Smooth muscle cell (in vitro differentiated cells): ENCODE results near the gene SAMD5. TPM values are rescaled to one million over a fixed set of nuclear protein-coding genes. Genes with fewer than 3 reads are reported as not detected.

Experiments used
- DNase-seq: peaks from one replicate; lab custom pipeline; 2025; ENCODE audit not compliant: unreplicated experiment; lab: John Stamatoyannopoulos, UW
- H2AFZ ChIP-seq: fragments of 200-600 bp; sonication (generic); 2 replicates; pipeline ENCODE4 v1.6.0; 2016; ENCODE audit warnings: antibody characterized with exemption, low read depth, mild to moderate bottlenecking
- H3F3A ChIP-seq: fragments of 200-600 bp; sonication (generic); 2 replicates; pipeline ENCODE4 v1.6.0; 2017; ENCODE audit warnings: antibody characterized with exemption, low read depth
- H3K27ac ChIP-seq: fragments of 200-600 bp; sonication (generic); 2 replicates; pipeline ENCODE4 v1.5.1; 2016; ENCODE audit warnings: low read depth, mild to moderate bottlenecking
- H3K27me3 ChIP-seq: fragments of 200-600 bp; sonication (generic); 2 replicates; pipeline ENCODE4 v1.6.1; 2016; ENCODE audit warnings: low read depth, mild to moderate bottlenecking
- H3K36me3 ChIP-seq: fragments of 200-600 bp; sonication (generic); 2 replicates; pipeline ENCODE4 v1.5.1; 2016; ENCODE audit warnings: low read depth
- H3K4me1 ChIP-seq: fragments of 200-600 bp; sonication (generic); 2 replicates; pipeline ENCODE4 v1.5.1; 2016; ENCODE audit warnings: low read depth
- H3K4me2 ChIP-seq: fragments of 200-600 bp; sonication (generic); 2 replicates; pipeline ENCODE4 v1.6.0; 2016; ENCODE audit warnings: mild to moderate bottlenecking
- H3K4me3 ChIP-seq: fragments of 200-600 bp; sonication (generic); 2 replicates; pipeline ENCODE4 v1.5.1; 2016; ENCODE audit warnings: mild to moderate bottlenecking
- H3K79me2 ChIP-seq: fragments of 200-600 bp; sonication (generic); 2 replicates; pipeline ENCODE4 v1.6.0; 2016; ENCODE audit warnings: low read depth, mild to moderate bottlenecking
- H3K9ac ChIP-seq: fragments of 200-600 bp; sonication (generic); 2 replicates; pipeline ENCODE4 v1.6.0; 2016; ENCODE audit warnings: low read depth
- H3K9me3 ChIP-seq: fragments of 200-600 bp; sonication (generic); replicated peaks from 2 replicates; pipeline ENCODE4 v1.5.1; 2016; ENCODE audit warnings: low read depth
- H4K20me1 ChIP-seq: fragments of 200-600 bp; sonication (generic); 2 replicates; pipeline ENCODE4 v1.6.0; 2016; ENCODE audit warnings: low read depth
- WGBS: methylation state at CpG from one replicate; pipeline ENCODE4 v1.1.7; 2016; ENCODE audit warnings: low lambda C conversion rate; 5-methylcytosine and 5-hydroxymethylcytosine counted together
- polyA plus RNA-seq: library from polyadenylated mRNA; unstranded; fragments of >200 nt; fragmentation: Nextera tagmentation; extraction: Ambion mirVana; gene quantifications from 2 replicates; pipeline ENCODE4 v1.2.1, GENCODE V29; 2016
- total RNA-seq: library from RNA; depleted of rRNA; stranded (reverse); fragments of >200 nt; gene quantifications from 2 replicates; pipeline ENCODE4 v1.2.3, GENCODE V29; 2014
- TF ChIP-seq, protein P1 (sequence below): fragments of 200-600 bp; sonication (generic); IDR thresholded peaks from 2 replicates; pipeline ENCODE4 v1.5.1; 2017; ENCODE audit warnings: borderline replicate concordance, mild to moderate bottlenecking, antibody characterized with exemption; ENCODE audit not compliant: insufficient read depth, poor library complexity, severe bottlenecking

SAMD5 gene
- total and polyA plus RNA-seq, 2 experiments from 2014 or later: 2.9 to 10.3 TPM

DNA sequence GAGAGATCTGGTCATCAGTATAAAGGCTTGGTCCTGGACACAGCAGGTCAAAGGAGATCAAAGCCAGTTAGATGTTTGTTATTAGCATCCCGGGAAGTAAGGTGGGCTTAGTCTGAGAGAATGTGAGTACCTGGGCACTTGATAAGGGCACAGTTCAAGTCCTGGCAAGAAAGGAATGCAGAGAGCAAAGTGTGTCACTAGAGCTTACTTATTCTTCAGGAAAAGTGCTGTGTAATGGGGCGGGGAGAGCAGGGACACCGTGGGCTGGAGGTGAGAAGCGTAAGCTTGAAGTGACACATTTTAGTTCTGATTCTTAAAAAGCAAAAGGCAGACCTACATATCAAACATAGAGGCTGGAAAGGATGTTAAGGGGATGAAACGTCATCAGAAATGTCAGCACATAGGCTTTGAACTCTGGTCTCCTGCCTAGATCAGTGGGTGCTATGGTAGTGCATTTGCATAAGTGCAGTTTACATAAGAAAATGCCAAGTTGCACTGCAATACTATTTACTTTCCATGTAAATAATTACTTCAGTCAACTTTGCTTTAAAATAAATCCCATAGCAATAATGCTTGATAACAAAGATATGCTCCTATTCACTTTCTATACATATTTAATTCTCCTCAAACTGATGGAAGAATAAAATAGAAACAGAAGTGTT is 2.6 kb downstream of the SAMD5 start:
- peaks cover 46% of the 10 kb centered on the region for H4K20me1 ChIP-seq
- 62% methylated on average over 5 of the region's 5 CpGs for WGBS
- H3K9me3 ChIP-seq: no peaks in the 10 kb centered on the region
- TF ChIP-seq, protein P1, sequence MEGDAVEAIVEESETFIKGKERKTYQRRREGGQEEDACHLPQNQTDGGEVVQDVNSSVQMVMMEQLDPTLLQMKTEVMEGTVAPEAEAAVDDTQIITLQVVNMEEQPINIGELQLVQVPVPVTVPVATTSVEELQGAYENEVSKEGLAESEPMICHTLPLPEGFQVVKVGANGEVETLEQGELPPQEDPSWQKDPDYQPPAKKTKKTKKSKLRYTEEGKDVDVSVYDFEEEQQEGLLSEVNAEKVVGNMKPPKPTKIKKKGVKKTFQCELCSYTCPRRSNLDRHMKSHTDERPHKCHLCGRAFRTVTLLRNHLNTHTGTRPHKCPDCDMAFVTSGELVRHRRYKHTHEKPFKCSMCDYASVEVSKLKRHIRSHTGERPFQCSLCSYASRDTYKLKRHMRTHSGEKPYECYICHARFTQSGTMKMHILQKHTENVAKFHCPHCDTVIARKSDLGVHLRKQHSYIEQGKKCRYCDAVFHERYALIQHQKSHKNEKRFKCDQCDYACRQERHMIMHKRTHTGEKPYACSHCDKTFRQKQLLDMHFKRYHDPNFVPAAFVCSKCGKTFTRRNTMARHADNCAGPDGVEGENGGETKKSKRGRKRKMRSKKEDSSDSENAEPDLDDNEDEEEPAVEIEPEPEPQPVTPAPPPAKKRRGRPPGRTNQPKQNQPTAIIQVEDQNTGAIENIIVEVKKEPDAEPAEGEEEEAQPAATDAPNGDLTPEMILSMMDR: no peak
- H3K36me3 ChIP-seq: no peaks in the 10 kb centered on the region
- H3K79me2 ChIP-seq: peaks cover 54% of the 10 kb centered on the region
- H3K27ac ChIP-seq: no peak overlapping the region
- H2AFZ ChIP-seq: no peak overlapping the region
- DNase-seq: no peak
- no peaks in the 10 kb centered on the region for H3F3A ChIP-seq
- no peaks in the 10 kb centered on the region for H3K27me3 ChIP-seq
- peak overlapping the region; percentile 98 for H3K4me3 ChIP-seq
- H3K4me1 ChIP-seq: peaks cover 9% of the 10 kb centered on the region
- peak overlapping the region; percentile 96 for H3K4me2 ChIP-seq
- no peak overlapping the region for H3K9ac ChIP-seq

DNA sequence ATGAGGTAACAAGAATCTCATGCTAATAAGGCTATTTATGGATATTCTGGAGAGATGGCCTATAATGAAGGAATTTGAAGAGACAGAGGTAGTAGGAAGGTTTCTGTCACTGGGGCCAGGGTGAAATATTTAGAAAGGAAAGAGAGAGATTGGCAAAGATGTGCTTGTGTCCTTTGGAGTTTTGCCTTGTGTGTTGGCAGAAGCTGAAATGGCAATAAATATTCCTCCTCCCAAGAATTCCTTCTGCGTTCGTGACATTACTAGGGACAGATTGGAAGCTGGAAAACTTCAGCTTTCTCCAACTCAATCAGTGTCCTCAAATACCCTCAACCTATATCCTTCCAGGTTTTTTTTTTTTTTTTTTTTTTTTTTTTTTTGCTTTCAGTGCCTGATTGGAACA is 6.3 kb downstream of the SAMD5 start:
- H3K79me2 ChIP-seq: peaks cover 73% of the 10 kb centered on the region
- H3K36me3 ChIP-seq: no peaks in the 10 kb centered on the region
- WGBS: 85% methylated on average over 2 of the region's 2 CpGs
- no peaks in the 10 kb centered on the region for H3K27me3 ChIP-seq
- H3K27ac ChIP-seq: no peak overlapping the region
- no peak overlapping the region for H3K4me2 ChIP-seq
- peaks cover 54% of the 10 kb centered on the region for H4K20me1 ChIP-seq
- H3K4me1 ChIP-seq: no peaks in the 10 kb centered on the region
- no peak for DNase-seq
- no peaks in the 10 kb centered on the region for H3F3A ChIP-seq
- H2AFZ ChIP-seq: no peak overlapping the region
- H3K4me3 ChIP-seq: no peak overlapping the region
- TF ChIP-seq, protein P1: no peak
- H3K9me3 ChIP-seq: no peaks in the 10 kb centered on the region
- H3K9ac ChIP-seq: no peak overlapping the region

- Histone ChIP-seq H3K36me3 (no peaks in the 10 kb centered on the region), H3F3A (no peaks in the 10 kb centered on the region), H3K27me3 (no peaks in the 10 kb centered on the region), H3K4me3 (no peak overlapping the region), H3K4me1 (no peaks in the 10 kb centered on the region), H3K79me2 (peaks cover 73% of the 10 kb centered on the region), H3K4me2 (no peak overlapping the region), H4K20me1 (peaks cover 49% of the 10 kb centered on the region), H3K9ac (no peak overlapping the region), H2AFZ (no peak overlapping the region), H3K27ac (no peak overlapping the region), H3K9me3 (no peaks in the 10 kb centered on the region)
- TF ChIP-seq, protein P1: no peak
- no peak for DNase-seq
- WGBS: 100% methylated on average over 2 of the region's 2 CpGs
Measured at GRCh38 chr6:147515327-147515726, 6.8 kb downstream of the SAMD5 start.

DNA sequence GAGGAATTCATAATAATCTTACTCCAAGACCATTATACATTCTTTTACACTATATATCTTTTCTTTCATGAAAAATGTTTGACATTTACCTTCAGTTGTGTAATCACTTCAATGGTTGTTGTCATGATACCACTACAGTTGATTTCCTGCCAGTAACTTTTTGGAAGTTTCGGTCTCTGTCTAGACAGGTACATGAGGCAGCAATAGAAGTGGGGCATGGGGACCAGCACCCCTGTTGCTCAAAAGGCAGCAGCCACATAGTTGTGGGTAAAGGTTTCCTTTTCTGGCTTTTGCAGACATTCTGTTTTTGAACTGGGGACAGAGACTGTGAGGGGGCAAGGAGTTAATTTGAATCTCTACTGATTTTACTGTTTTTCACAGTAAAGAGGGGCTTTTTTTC is 14.1 kb downstream of the SAMD5 start:
- H4K20me1 ChIP-seq: no peaks in the 10 kb centered on the region
- H3K9me3 ChIP-seq: no peaks in the 10 kb centered on the region
- no peaks in the 10 kb centered on the region for H3F3A ChIP-seq
- WGBS: 97% methylated on average over 1 of the region's 1 CpG
- H3K4me1 ChIP-seq: no peaks in the 10 kb centered on the region
- H3K9ac ChIP-seq: no peak overlapping the region
- H3K27ac ChIP-seq: no peak overlapping the region
- TF ChIP-seq, protein P1: no peak
- no peak overlapping the region for H2AFZ ChIP-seq
- H3K27me3 ChIP-seq: no peaks in the 10 kb centered on the region
- H3K36me3 ChIP-seq: no peaks in the 10 kb centered on the region
- DNase-seq: no peak
- no peak overlapping the region for H3K4me2 ChIP-seq
- H3K4me3 ChIP-seq: no peak overlapping the region
- H3K79me2 ChIP-seq: peaks cover 51% of the 10 kb centered on the region
